22Rv1 (cell line): ENCODE measurements around the gene RSAD2.

Experiments
- H3K27ac ChIP-seq: fragments of 450-650 bp; 2 replicates; pipeline ENCODE4 v1.5.1; 2017
- CTCF ChIP-seq: fragments of 450-650 bp; IDR thresholded peaks from 2 replicates; pipeline ENCODE4 v1.5.1; 2017; ENCODE audit warnings: mild to moderate bottlenecking
- ZFX ChIP-seq: fragments of 450-650 bp; IDR thresholded peaks from 2 replicates; pipeline ENCODE4 v1.6.1; 2017; ENCODE audit warnings: antibody characterized with exemption, borderline replicate concordance

Gene RSAD2

GRCh38 chr2:6864923-6865345 lies 12.6 kb upstream of the RSAD2 start:
- TF ChIP-seq CTCF (no peak), ZFX (no peak)
- H3K27ac ChIP-seq, result peak overlapping the region; percentile 58

GRCh38 chr2:6865346-6866274 lies 12.0 kb upstream of the RSAD2 start, which contains the start of gene CMPK2:
CMPK2 (minus strand) TSS chr2:6865907; CDS start chr2:6865696, 211 bp downstream.
- peak; percentile 41 for TF ChIP-seq CTCF
- TF ChIP-seq ZFX, result no peak
- peak within 1 kb of the TSS; percentile 58 for H3K27ac ChIP-seq

GRCh38 chr2:6866275-6866671 lies 11.3 kb upstream of the RSAD2 start:
- TF ChIP-seq CTCF (peak; percentile 77), ZFX (no peak)
- H3K27ac ChIP-seq, result peak overlapping the region; percentile 58

GRCh38 chr2:6866982-6867381 lies 10.6 kb upstream of the RSAD2 start:
- H3K27ac ChIP-seq, result no peak overlapping the region
- TF ChIP-seq CTCF (no peak), ZFX (no peak)

- H3K27ac ChIP-seq, result no peak overlapping the region
- TF ChIP-seq CTCF (no peak), ZFX (no peak)
These were observed 5.2 kb upstream of the RSAD2 start for GRCh38 chr2:6872394-6872793.

GRCh38 chr2:6874032-6874431 lies 3.5 kb upstream of the RSAD2 start:
- H3K27ac ChIP-seq, result no peak overlapping the region
- TF ChIP-seq ZFX (no peak), CTCF (no peak)

- H3K27ac ChIP-seq, result no peak overlapping the region
- no peak for TF ChIP-seq ZFX
- no peak for TF ChIP-seq CTCF
These were observed 1.3 kb upstream of the RSAD2 start for GRCh38 chr2:6876309-6876708.
